ENCODE results near the gene SP5. TPM values are rescaled to one million over a fixed set of nuclear protein-coding genes. Genes with fewer than 3 reads are reported as not detected.

Gene SP5
- total RNA-seq, 1 experiment from 2014 or later, result 0.98 TPM

GRCh38 chr2:170690640-170691039 lies 24.5 kb upstream of the SP5 start:
- POLR2A ChIA-PET, result no interaction called here
- no TSS peak for BruUV-seq (replicated peaks)
- no peak overlapping the region for H3K9ac ChIP-seq (ENCODE audit: low read length)
- H4K20me1 ChIP-seq (ENCODE audit: insufficient read depth), result no peaks in the 10 kb centered on the region
- ATAC-seq, result no peak
- no peaks in the 10 kb centered on the region for H3K27me3 ChIP-seq (ENCODE audit: insufficient read depth, low read length)
- H3K79me2 ChIP-seq (ENCODE audit: insufficient read depth, low read length), result no peaks in the 10 kb centered on the region
- no peak for DNase-seq (ENCODE audit: low read depth, low spot score)
- H3K4me3 ChIP-seq (replicated peaks in 1 of 2; ENCODE audit: low read depth in 1 of 2, low read length in 2 of 2), result no peak overlapping the region
- no peaks in the 10 kb centered on the region for H3K9me2 ChIP-seq (ENCODE audit: insufficient read depth)
- TF ChIP-seq SIN3A (IDR thresholded peaks at IDR 0.05; ENCODE audit: low read depth), result no peak
- no peak for TF ChIP-seq ZNF274 (IDR thresholded peaks at IDR 0.05; ENCODE audit: low read depth, low read length)
- TF ChIP-seq EZH2 (IDR thresholded peaks at IDR 0.05), result no peak
- TF ChIP-seq SRF (IDR thresholded peaks at IDR 0.05; ENCODE audit: low read depth), result no peak
- no peak for TF ChIP-seq ZFX (IDR thresholded peaks at IDR 0.05)
- no peak for TF ChIP-seq CEBPB (IDR thresholded peaks at IDR 0.05; ENCODE audit: low read depth)
- no peak for TF ChIP-seq ZBTB33 (IDR thresholded peaks at IDR 0.05; ENCODE audit: extremely low read depth, insufficient replicate concordance, low read length)
- no peak overlapping the region for H3K4me2 ChIP-seq (ENCODE audit: low read length)
- no peaks in the 10 kb centered on the region for H3K36me3 ChIP-seq (ENCODE audit: control insufficient read depth in 1 of 2, insufficient read depth in 2 of 2, low read length in 2 of 2)
- RAD21 ChIA-PET (ENCODE audit: low non-redundant PET in 1 of 2, low total read pairs in 2 of 2, uncharacterized antibody in 2 of 2, unreplicated experiment in 2 of 2), result no interaction called here
- CTCF ChIA-PET, result no interaction called here
- H3K27ac ChIP-seq (ENCODE audit: low read depth, low read length), result no peak overlapping the region
- no peaks in the 10 kb centered on the region for H3K9me3 ChIP-seq (ENCODE audit: control insufficient read depth in 1 of 2, insufficient read depth in 1 of 2, low read depth in 1 of 2, low read length in 2 of 2)
- intact Hi-C loops (cut with micrococcal nuclease), result no loop called here
- H3K4me1 ChIP-seq (ENCODE audit: control insufficient read depth in 1 of 2, insufficient read depth in 2 of 2, low read length in 2 of 2), result peaks cover 0 to 5% of the 10 kb centered on the region in 2 experiments; a peak in 1 of 4 replicates
- H2AFZ ChIP-seq (ENCODE audit: low read depth, low read length, poor library complexity, severe bottlenecking), result no peak overlapping the region

GRCh38 chr2:170694316-170694715 lies 20.8 kb upstream of the SP5 start:
- ChIA-PET CTCF (no interaction called here), RAD21 (ENCODE audit: low non-redundant PET in 1 of 2, low total read pairs in 2 of 2, uncharacterized antibody in 2 of 2, unreplicated experiment in 2 of 2) (no interaction called here), POLR2A (no interaction called here)
- BruUV-seq (replicated peaks), result no TSS peak
- Histone ChIP-seq H3K9ac (ENCODE audit: low read length) (no peak overlapping the region), H3K9me2 (ENCODE audit: insufficient read depth) (no peaks in the 10 kb centered on the region), H3K4me1 (ENCODE audit: control insufficient read depth in 1 of 2, insufficient read depth in 2 of 2, low read length in 2 of 2) (peaks cover 0 to 4% of the 10 kb centered on the region in 2 experiments; a peak in 1 of 4 replicates), H2AFZ (ENCODE audit: low read depth, low read length, poor library complexity, severe bottlenecking) (no peak overlapping the region), H3K79me2 (ENCODE audit: insufficient read depth, low read length) (no peaks in the 10 kb centered on the region), H3K27ac (ENCODE audit: low read depth, low read length) (no peak overlapping the region), H3K4me3 (replicated peaks in 1 of 2; ENCODE audit: low read depth in 1 of 2, low read length in 2 of 2) (no peak overlapping the region), H3K9me3 (ENCODE audit: control insufficient read depth in 1 of 2, insufficient read depth in 1 of 2, low read depth in 1 of 2, low read length in 2 of 2) (no peaks in the 10 kb centered on the region), H3K4me2 (ENCODE audit: low read length) (no peak overlapping the region), H3K27me3 (ENCODE audit: insufficient read depth, low read length) (no peaks in the 10 kb centered on the region), H4K20me1 (ENCODE audit: insufficient read depth) (no peaks in the 10 kb centered on the region), H3K36me3 (ENCODE audit: control insufficient read depth in 1 of 2, insufficient read depth in 2 of 2, low read length in 2 of 2) (no peaks in the 10 kb centered on the region)
- intact Hi-C loops (cut with micrococcal nuclease), result no loop called here
- DNase-seq (ENCODE audit: low read depth, low spot score) (no peak), ATAC-seq (no peak)
- no peak for TF ChIP-seq CEBPB (IDR thresholded peaks at IDR 0.05; ENCODE audit: low read depth)
- no peak for TF ChIP-seq ZNF274 (IDR thresholded peaks at IDR 0.05; ENCODE audit: low read depth, low read length)
- TF ChIP-seq ELF1 (IDR thresholded peaks at IDR 0.05; ENCODE audit: borderline replicate concordance, low read depth), result no peak
- TF ChIP-seq ZFX (IDR thresholded peaks at IDR 0.05), result no peak
- no peak for TF ChIP-seq EGR1 (IDR thresholded peaks at IDR 0.05; ENCODE audit: low read depth)
- no peak for TF ChIP-seq ZBTB33 (IDR thresholded peaks at IDR 0.05; ENCODE audit: extremely low read depth, insufficient replicate concordance, low read length)
- TF ChIP-seq CTCF (IDR thresholded peaks at IDR 0.05 in 2 of 3, conservative IDR thresholded peaks at IDR 0.05 in 1 of 3; ENCODE audit: borderline replicate concordance in 1 of 3, insufficient read depth in 1 of 3, low read depth in 2 of 3, low read length in 2 of 3), result no peak
- no peak for TF ChIP-seq RAD21 (IDR thresholded peaks at IDR 0.05; ENCODE audit: low read depth)
- no peak for TF ChIP-seq CBX3 (IDR thresholded peaks at IDR 0.05; ENCODE audit: low read depth)
- no peak for TF ChIP-seq SIN3A (IDR thresholded peaks at IDR 0.05; ENCODE audit: low read depth)
- TF ChIP-seq EZH2phosphoT487 (IDR thresholded peaks at IDR 0.05; ENCODE audit: borderline replicate concordance), result no peak
- TF ChIP-seq TCF7L2 (IDR thresholded peaks at IDR 0.05; ENCODE audit: borderline replicate concordance, extremely low read depth, insufficient read depth, insufficient read length), result no peak
- TF ChIP-seq FOSL1 (IDR thresholded peaks at IDR 0.05; ENCODE audit: low read depth), result no peak
